ENCODE measurements around the gene GLCCI1. TPM values are rescaled to one million over a fixed set of nuclear protein-coding genes. Genes with fewer than 3 reads are reported as not detected.
A peak's percentile ranks its signal among the peaks of the same experiment; 100 is the strongest.

GLCCI1 gene
- total RNA-seq, 1 experiment from 2014 or later: 8.5 TPM

DNA sequence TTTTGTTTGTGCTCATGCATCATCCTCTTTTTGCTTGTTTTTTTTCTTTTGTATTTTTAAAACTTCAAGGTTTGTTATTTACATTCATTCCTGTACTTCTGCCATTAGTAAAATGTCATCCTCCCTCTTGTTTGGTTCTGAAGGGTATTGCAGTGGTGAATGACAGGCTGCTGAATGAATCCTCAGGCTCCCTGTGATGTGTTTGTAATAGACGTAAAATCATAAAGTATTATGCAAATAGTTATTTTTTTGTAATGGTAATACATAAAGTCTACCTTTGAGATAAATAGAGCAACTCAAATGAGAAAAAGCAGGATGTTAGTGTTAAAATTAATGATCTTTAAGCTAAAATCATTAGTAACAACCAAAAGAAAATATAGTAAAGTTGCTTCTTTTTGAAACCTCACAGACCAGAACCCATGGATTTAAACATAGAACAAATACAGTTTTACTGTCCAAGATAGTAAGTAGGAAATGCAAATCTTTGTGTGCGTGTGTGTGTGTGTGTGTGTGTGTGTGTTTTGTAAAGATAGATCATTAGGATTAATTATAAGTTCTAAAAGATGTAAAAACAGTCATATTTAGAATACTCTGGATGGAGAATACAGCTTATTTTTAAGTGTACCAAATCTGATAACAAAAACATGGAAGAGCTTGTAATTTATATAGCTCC is 4.5 kb downstream of the GLCCI1 start:
- Histone ChIP-seq H3F3A (ENCODE audit: low read length, unreplicated experiment) (no peaks in the 10 kb centered on the region), H2AFZ (ENCODE audit: low read length) (no peak overlapping the region), H3K9me2 (replicated peaks; ENCODE audit: low read length) (no peaks in the 10 kb centered on the region), H3K4me2 (ENCODE audit: low read length) (peak overlapping the region; percentile 59), H3K27ac (ENCODE audit: low read length) (no peak overlapping the region), H3K9me3 (ENCODE audit: low read length) (no peaks in the 10 kb centered on the region), H3K4me1 (ENCODE audit: insufficient read depth, low read length) (peaks cover 27% of the 10 kb centered on the region), H3K27me3 (ENCODE audit: low read length) (no peaks in the 10 kb centered on the region), H3K79me2 (ENCODE audit: low read length) (peaks cover 85% of the 10 kb centered on the region), H3K36me3 (ENCODE audit: low read depth, low read length) (no peaks in the 10 kb centered on the region), H3K9ac (ENCODE audit: low read length) (no peak overlapping the region), H3K4me3 (ENCODE audit: low read length) (peak overlapping the region; percentile 26; the same call in 1 of the 2 replicates), H4K20me1 (ENCODE audit: low read length) (peaks cover 14% of the 10 kb centered on the region; the same call in 1 of the 2 replicates)
- TF ChIP-seq, protein P1, sequence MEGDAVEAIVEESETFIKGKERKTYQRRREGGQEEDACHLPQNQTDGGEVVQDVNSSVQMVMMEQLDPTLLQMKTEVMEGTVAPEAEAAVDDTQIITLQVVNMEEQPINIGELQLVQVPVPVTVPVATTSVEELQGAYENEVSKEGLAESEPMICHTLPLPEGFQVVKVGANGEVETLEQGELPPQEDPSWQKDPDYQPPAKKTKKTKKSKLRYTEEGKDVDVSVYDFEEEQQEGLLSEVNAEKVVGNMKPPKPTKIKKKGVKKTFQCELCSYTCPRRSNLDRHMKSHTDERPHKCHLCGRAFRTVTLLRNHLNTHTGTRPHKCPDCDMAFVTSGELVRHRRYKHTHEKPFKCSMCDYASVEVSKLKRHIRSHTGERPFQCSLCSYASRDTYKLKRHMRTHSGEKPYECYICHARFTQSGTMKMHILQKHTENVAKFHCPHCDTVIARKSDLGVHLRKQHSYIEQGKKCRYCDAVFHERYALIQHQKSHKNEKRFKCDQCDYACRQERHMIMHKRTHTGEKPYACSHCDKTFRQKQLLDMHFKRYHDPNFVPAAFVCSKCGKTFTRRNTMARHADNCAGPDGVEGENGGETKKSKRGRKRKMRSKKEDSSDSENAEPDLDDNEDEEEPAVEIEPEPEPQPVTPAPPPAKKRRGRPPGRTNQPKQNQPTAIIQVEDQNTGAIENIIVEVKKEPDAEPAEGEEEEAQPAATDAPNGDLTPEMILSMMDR (conservative IDR thresholded peaks at IDR 0.05; ENCODE audit: low read depth, low read length): no peak
- POLR2A ChIA-PET (ENCODE audit: unreplicated experiment): no interaction called here
- ATAC-seq (no peak), DNase-seq (no peak)
- intact Hi-C loops (cut with micrococcal nuclease): loop anchor here (5.0 to 10.0 kb wide), 2 partner anchors 291 to 378 kb away; no protein-coding TSS in a partner anchor
- no TSS peak for BruUV-seq (replicated peaks)
- CTCF ChIA-PET: interaction anchor here (0.5 to 0.6 kb wide), 2 partner anchors 102 to 208 kb away, joined by 3 to 4 read pairs; no protein-coding TSS in a partner anchor

DNA sequence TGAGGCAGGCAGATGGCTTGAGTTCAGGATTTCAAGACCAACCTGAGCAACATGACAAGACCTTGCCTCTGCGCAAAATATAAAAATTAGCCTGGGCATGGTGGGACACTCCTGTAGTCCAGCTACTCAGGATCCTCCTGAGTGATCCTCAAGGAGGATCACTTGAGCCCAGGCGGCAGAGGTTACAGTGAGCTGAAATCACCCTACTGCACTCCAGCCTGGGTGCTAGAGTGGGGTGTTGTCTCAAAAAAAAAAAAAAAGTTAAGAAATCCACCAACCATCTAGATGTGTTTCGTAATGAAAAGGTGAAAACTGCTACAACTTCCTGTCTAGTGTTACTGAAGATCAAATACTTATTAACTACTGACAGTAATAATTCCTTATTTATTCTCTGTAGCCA is 8.1 kb downstream of the GLCCI1 start:
- intact Hi-C loops (cut with micrococcal nuclease): loop anchor here (10.0 kb wide), 1 partner anchor 382 kb away; no protein-coding TSS in a partner anchor
- H4K20me1 ChIP-seq (ENCODE audit: low read length): 0 out of 2 replicates have a peak, but pooled peaks cover 4% of the 10 kb centered on the region
- H3K4me2 ChIP-seq (ENCODE audit: low read length): no peak overlapping the region
- ChIA-PET POLR2A (ENCODE audit: unreplicated experiment) (no interaction called here), CTCF (no interaction called here)
- no peaks in the 10 kb centered on the region for H3K36me3 ChIP-seq (ENCODE audit: low read depth, low read length)
- TF ChIP-seq EZH2phosphoT487 (IDR thresholded peaks at IDR 0.05; ENCODE audit: borderline replicate concordance, low read length) (no peak), EZH2 (IDR thresholded peaks at IDR 0.05; ENCODE audit: low read length, unreplicated experiment) (no peak)
- TF ChIP-seq, protein P1 (conservative IDR thresholded peaks at IDR 0.05; ENCODE audit: low read depth, low read length): no peak
- DNase-seq: no peak
- BruUV-seq (replicated peaks): no TSS peak
- no peaks in the 10 kb centered on the region for H3K9me2 ChIP-seq (replicated peaks; ENCODE audit: low read length)
- no peak overlapping the region for H3K9ac ChIP-seq (ENCODE audit: low read length)
- H2AFZ ChIP-seq (ENCODE audit: low read length): no peak overlapping the region
- H3K79me2 ChIP-seq (ENCODE audit: low read length): peaks cover 94% of the 10 kb centered on the region
- H3K4me1 ChIP-seq (ENCODE audit: insufficient read depth, low read length): peaks cover 17% of the 10 kb centered on the region
- no peak for ATAC-seq
- H3K27ac ChIP-seq (ENCODE audit: low read length): no peak overlapping the region
- H3F3A ChIP-seq (ENCODE audit: low read length, unreplicated experiment): no peaks in the 10 kb centered on the region
- H3K27me3 ChIP-seq (ENCODE audit: low read length): no peaks in the 10 kb centered on the region
- no peaks in the 10 kb centered on the region for H3K9me3 ChIP-seq (ENCODE audit: low read length)
- no peak overlapping the region for H3K4me3 ChIP-seq (ENCODE audit: low read length)

DNA sequence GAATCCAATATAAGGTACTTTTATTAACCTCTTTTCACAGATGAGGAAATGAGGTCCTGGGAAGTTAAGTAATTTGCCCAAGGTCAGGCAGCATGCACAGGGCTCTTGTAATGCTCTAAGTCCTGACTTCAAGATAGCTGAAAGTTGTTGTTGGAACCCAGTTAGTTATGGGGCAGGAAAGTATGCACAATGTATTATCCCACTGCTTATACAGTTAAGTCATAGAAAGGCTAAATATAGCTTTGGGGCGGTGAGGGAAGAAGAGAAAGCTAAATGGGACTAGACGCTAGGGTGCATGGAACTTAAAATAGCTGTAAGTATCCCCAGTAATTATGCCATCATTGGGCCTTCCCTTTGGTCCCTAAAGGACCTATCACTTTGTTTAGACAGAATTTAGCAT is 9.2 kb downstream of the GLCCI1 start:
- H3K36me3 ChIP-seq (ENCODE audit: low read depth, low read length): no peaks in the 10 kb centered on the region
- H3K9me2 ChIP-seq (replicated peaks; ENCODE audit: low read length): no peaks in the 10 kb centered on the region
- intact Hi-C loops (cut with micrococcal nuclease): loop anchor here (10.0 kb wide), 1 partner anchor 383 kb away; no protein-coding TSS in a partner anchor
- no peaks in the 10 kb centered on the region for H3K27me3 ChIP-seq (ENCODE audit: low read length)
- H3K4me3 ChIP-seq (ENCODE audit: low read length): no peak overlapping the region
- peaks cover 20% of the 10 kb centered on the region for H3K4me1 ChIP-seq (ENCODE audit: insufficient read depth, low read length)
- DNase-seq (no peak), ATAC-seq (no peak)
- no peak overlapping the region for H2AFZ ChIP-seq (ENCODE audit: low read length)
- no peak overlapping the region for H3K4me2 ChIP-seq (ENCODE audit: low read length)
- TF ChIP-seq, protein P1 (conservative IDR thresholded peaks at IDR 0.05; ENCODE audit: low read depth, low read length): no peak
- TF ChIP-seq EZH2phosphoT487 (IDR thresholded peaks at IDR 0.05; ENCODE audit: borderline replicate concordance, low read length) (no peak), EZH2 (IDR thresholded peaks at IDR 0.05; ENCODE audit: low read length, unreplicated experiment) (no peak)
- no peaks in the 10 kb centered on the region for H3F3A ChIP-seq (ENCODE audit: low read length, unreplicated experiment)
- H3K79me2 ChIP-seq (ENCODE audit: low read length): peaks cover 89% of the 10 kb centered on the region
- no peaks in the 10 kb centered on the region for H4K20me1 ChIP-seq (ENCODE audit: low read length)
- no peaks in the 10 kb centered on the region for H3K9me3 ChIP-seq (ENCODE audit: low read length)
- CTCF ChIA-PET: no interaction called here
- no peak overlapping the region for H3K27ac ChIP-seq (ENCODE audit: low read length)
- no peak overlapping the region for H3K9ac ChIP-seq (ENCODE audit: low read length)
- no TSS peak for BruUV-seq (replicated peaks)
- POLR2A ChIA-PET (ENCODE audit: unreplicated experiment): no interaction called here

Measured in PC-3 (cell line).